GM08714 (cell line): ENCODE data around the gene TRIM66.

ENCODE experiments used
- H3K4me3 ChIP-seq: fragments of 200-500 bp; sonication (Bioruptor generic); 2 replicates; pipeline ENCODE4 v1.5.1; 2014; ENCODE audit warnings: mild to moderate bottlenecking, low read length, inconsistent platforms
- ZNF274 ChIP-seq: IDR thresholded peaks from 2 replicates; pipeline ENCODE4 v1.6.1; 2012; ENCODE audit warnings: mild to moderate bottlenecking, low read depth, low read length

TRIM66 gene

GRCh38 chr11:8682303-8683114 lies at the start of gene TRIM66, which contains the start of gene RPL27A:
Gene TRIM66, minus strand, starts transcription at chr11:8682665. Its CDS starts 10,391 bp downstream, at chr11:8672274.
Gene RPL27A, plus strand, starts transcription at chr11:8682792. Its CDS starts 22 bp downstream, at chr11:8682814.
- H3K4me3 ChIP-seq, result peak within 1 kb of the TSS; percentile 77
- no peak for TF ChIP-seq ZNF274

GRCh38 chr11:8731647-8732323 lies 49.3 kb upstream of the TRIM66 start:
- no peak for TF ChIP-seq ZNF274
- H3K4me3 ChIP-seq, result no peak overlapping the region; the same call in 1 of the 2 replicates

- H3K4me3 ChIP-seq, result no peak overlapping the region
- TF ChIP-seq ZNF274, result no peak
Observed at GRCh38 chr11:8730697-8731020, 48.2 kb upstream of the TRIM66 start.

- no peak for TF ChIP-seq ZNF274
- no peak overlapping the region for H3K4me3 ChIP-seq
Observed at GRCh38 chr11:8729837-8730696, 47.6 kb upstream of the TRIM66 start.

GRCh38 chr11:8729067-8729466 lies 46.6 kb upstream of the TRIM66 start:
- no peak overlapping the region for H3K4me3 ChIP-seq
- no peak for TF ChIP-seq ZNF274

- TF ChIP-seq ZNF274, result no peak
Observed at GRCh38 chr11:8728563-8728962, 46.1 kb upstream of the TRIM66 start.

GRCh38 chr11:8726395-8726794 lies 43.9 kb upstream of the TRIM66 start:
- H3K4me3 ChIP-seq, result no peak overlapping the region
- TF ChIP-seq ZNF274, result no peak

More at GRCh38 chr11:8728563-8728962, 46.1 kb upstream of the TRIM66 start:
- no peak overlapping the region for H3K4me3 ChIP-seq

- H3K4me3 ChIP-seq, result no peak overlapping the region
- no peak for TF ChIP-seq ZNF274
Observed at GRCh38 chr11:8724682-8725081, 42.2 kb upstream of the TRIM66 start.

- TF ChIP-seq ZNF274, result no peak
Observed at GRCh38 chr11:8723711-8724110, 41.2 kb upstream of the TRIM66 start.

GRCh38 chr11:8722809-8723208 lies 40.3 kb upstream of the TRIM66 start:
- TF ChIP-seq ZNF274, result no peak
- H3K4me3 ChIP-seq, result no peak overlapping the region

More at GRCh38 chr11:8723711-8724110, 41.2 kb upstream of the TRIM66 start:
- H3K4me3 ChIP-seq, result no peak overlapping the region

GRCh38 chr11:8721609-8722500 lies 39.4 kb upstream of the TRIM66 start:
- no peak for TF ChIP-seq ZNF274
- no peak overlapping the region for H3K4me3 ChIP-seq

- H3K4me3 ChIP-seq, result no peak overlapping the region
- no peak for TF ChIP-seq ZNF274
Observed at GRCh38 chr11:8720868-8721608, 38.6 kb upstream of the TRIM66 start.

GRCh38 chr11:8720352-8720751 lies 37.9 kb upstream of the TRIM66 start:
- no peak for TF ChIP-seq ZNF274
- H3K4me3 ChIP-seq, result no peak overlapping the region
